Breast epithelium (tissue), 4 donors: ENCODE measurements around the gene MYO1C. TPM values are rescaled to one million over a fixed set of nuclear protein-coding genes. Genes with fewer than 3 reads are reported as not detected.

Experiments used
- DNase-seq, 2 donors: peaks; one replicate each; pipeline ENCODE4 v3.0.0-alpha.2; 2019; ENCODE audit warnings: low spot score in 2 of 2
- H3K27ac ChIP-seq, 2 donors: fragments of 200-600 bp; sonication (generic) in 1 of 2; one replicate each; pipeline ENCODE4 v1.5.1; 2016 to 2019; ENCODE audit warnings: mild to moderate bottlenecking in 1 of 2
- H3K27me3 ChIP-seq, 2 donors: fragments of 200-600 bp; sonication (generic) in 1 of 2; one replicate each; pipeline versions ENCODE4 v1.5.1 to v1.6.0; 2017 to 2019; ENCODE audit warnings: control low read depth in 1 of 2, mild to moderate bottlenecking in 1 of 2
- H3K36me3 ChIP-seq: fragments of 200-600 bp; one replicate; pipeline ENCODE4 v1.5.1; 2019
- H3K4me1 ChIP-seq, 2 donors: fragments of 200-600 bp; sonication (generic); one replicate each; pipeline ENCODE4 v1.5.1; 2016 to 2019; ENCODE audit warnings: control low read depth in 1 of 2
- H3K4me3 ChIP-seq, 3 donors: fragments of 200-600 bp; sonication (generic); 1 replicate in 2 of 3; 2 replicates in 1 of 3; pipeline ENCODE4 v1.5.1; 2016 to 2019; ENCODE audit warnings: mild to moderate bottlenecking in 3 of 3, moderate library complexity in 2 of 3
- H3K9me3 ChIP-seq, 2 donors: fragments of 200-600 bp; sonication (generic) in 1 of 2; one replicate each; pipeline ENCODE4 v1.5.1; 2016 to 2019; ENCODE audit warnings: control low read depth in 1 of 2
- CTCF ChIP-seq, 3 donors: fragments of 450-650 bp; IDR thresholded peaks; one replicate each; pipeline ENCODE4 v1.5.1; 2016 to 2017; ENCODE audit warnings: antibody characterized with exemption in 3 of 3, mild to moderate bottlenecking in 3 of 3, moderate library complexity in 3 of 3
- POLR2A ChIP-seq: fragments of 450-650 bp; IDR thresholded peaks from one replicate; pipeline ENCODE4 v1.6.1; 2016; ENCODE audit warnings: antibody characterized with exemption, mild to moderate bottlenecking, moderate library complexity
- POLR2AphosphoS5 ChIP-seq, 3 donors: sonication (generic); formaldehyde crosslinking; IDR thresholded peaks; one replicate each; pipeline ENCODE4 v1.6.1; 2017; ENCODE audit warnings: antibody characterized with exemption in 3 of 3
- intact Hi-C: fragments of 100-400 bp; cut with DNase I; formaldehyde crosslinking; loops from one replicate; pipeline ENCODE4 v1.15.1; 2023; ENCODE audit warnings: low total_unique reads
- total RNA-seq, 3 donors: library from RNA; depleted of rRNA; stranded (reverse); fragments of >200 nt; gene quantifications; one replicate each; pipeline ENCODE4 v1.1.0, GENCODE V29; 2016

The MYO1C gene
- total RNA-seq, 3 donors from 2014 or later = 99.5 to 235 (median 137) TPM

- no peaks in the 10 kb centered on the region for H3K4me1 ChIP-seq
- H3K4me3 ChIP-seq = no peak overlapping the region
- peaks cover 4% of the 10 kb centered on the region for H3K36me3 ChIP-seq
- TF ChIP-seq POLR2A (no peak), POLR2AphosphoS5 (IDR thresholded peaks at IDR 0.05) (no peak), CTCF (IDR thresholded peaks at IDR 0.05) (no peak)
- H3K9me3 ChIP-seq = no peaks in the 10 kb centered on the region
- peak overlapping the region in 1 of 2 donors; percentile 43 for H3K27ac ChIP-seq
- DNase-seq = no peak
- no peaks in the 10 kb centered on the region for H3K27me3 ChIP-seq
- intact Hi-C loops = no loop called here
These were observed 22.3 kb downstream of the MYO1C start for GRCh38 chr17:1470071-1470754.

GRCh38 chr17:1469231-1469852 lies 23.1 kb downstream of the MYO1C start:
- Histone ChIP-seq H3K9me3 (no peaks in the 10 kb centered on the region), H3K4me3 (no peak overlapping the region), H3K27ac (no peak overlapping the region), H3K27me3 (no peaks in the 10 kb centered on the region), H3K36me3 (peaks cover 4% of the 10 kb centered on the region), H3K4me1 (no peaks in the 10 kb centered on the region)
- DNase-seq = no peak
- intact Hi-C loops = no loop called here
- TF ChIP-seq POLR2A (no peak), CTCF (IDR thresholded peaks at IDR 0.05) (no peak), POLR2AphosphoS5 (IDR thresholded peaks at IDR 0.05) (no peak)

GRCh38 chr17:1467898-1468492 lies 24.5 kb downstream of the MYO1C start:
- DNase-seq = no peak
- Histone ChIP-seq H3K27ac (peak overlapping the region; percentile 3 to 12), H3K4me1 (no peaks in the 10 kb centered on the region), H3K27me3 (no peaks in the 10 kb centered on the region), H3K36me3 (peaks cover 4% of the 10 kb centered on the region), H3K4me3 (no peak overlapping the region), H3K9me3 (no peaks in the 10 kb centered on the region)
- intact Hi-C loops = no loop called here
- TF ChIP-seq CTCF (IDR thresholded peaks at IDR 0.05) (no peak), POLR2AphosphoS5 (IDR thresholded peaks at IDR 0.05) (peak in 1 of 3 donors; percentile 60)

- no peak overlapping the region for H3K27ac ChIP-seq
These were observed 25.2 kb downstream of the MYO1C start for GRCh38 chr17:1467258-1467657.

More at GRCh38 chr17:1467258-1467657, 25.2 kb downstream of the MYO1C start:
- peaks cover 4% of the 10 kb centered on the region for H3K36me3 ChIP-seq
- H3K27me3 ChIP-seq = no peaks in the 10 kb centered on the region
- H3K4me1 ChIP-seq = no peaks in the 10 kb centered on the region
- intact Hi-C loops = no loop called here
- no peak for DNase-seq
- TF ChIP-seq CTCF (IDR thresholded peaks at IDR 0.05) (no peak), POLR2A (no peak), POLR2AphosphoS5 (IDR thresholded peaks at IDR 0.05) (no peak)
- no peak overlapping the region for H3K4me3 ChIP-seq
- H3K9me3 ChIP-seq = no peaks in the 10 kb centered on the region
